Spleen (tissue), 7 donors: ENCODE results near the gene HTRA2.

Source experiments
- CTCF ChIP-seq, 11 experiments: fragments of 200-600 bp in 7 of 11; fragments of 450-650 bp in 4 of 11; sonication (generic) in 4 of 11; IDR thresholded peaks in 8 of 11; conservative IDR thresholded peaks in 3 of 11; 1 replicate in 7 of 11; 2 replicates in 4 of 11; pipeline versions ENCODE4 v1.4.0 to v1.8.0; 2016 to 2021; ENCODE audit warnings: antibody characterized with exemption in 11 of 11, inconsistent platforms in 4 of 11, mild to moderate bottlenecking in 1 of 11
- POLR2A ChIP-seq, 3 donors: fragments of 450-650 bp; IDR thresholded peaks; one replicate each; pipeline ENCODE4 v1.5.1; 2017; ENCODE audit warnings: antibody characterized with exemption in 3 of 3, mild to moderate bottlenecking in 1 of 3
- donor health status: DM: no; HTN: no; CAD: no; lungs with moderate emphysema.
- donor health status: DM: no; HTN: no; CAD: no.
- donor health status: DM: no; HTN: no; CAD: no.

GRCh38 chr2:74572178-74572925 lies 42.6 kb downstream of the HTRA2 start:
- TF ChIP-seq POLR2A (IDR thresholded peaks at IDR 0.05) (no peak), CTCF (IDR thresholded peaks at IDR 0.05 in 8 of 11, conservative IDR thresholded peaks at IDR 0.05 in 3 of 11) (no peak)
